HG03460 (cell line): ENCODE measurements around the gene DAAM1.

Source experiments
- ATAC-seq: cut with Tn5 transposase; IDR thresholded peaks from one replicate; pipeline ENCODE4 v1.9.1; 2021; ENCODE audit not compliant: unreplicated experiment

The DAAM1 gene

GRCh38 chr14:59311723-59312122 is 123.3 kb downstream of the DAAM1 start:
- no peak for ATAC-seq

- peak; percentile 68 for ATAC-seq
These were observed 124.7 kb downstream of the DAAM1 start for GRCh38 chr14:59313144-59313651.

GRCh38 chr14:59313658-59314608 is 125.5 kb downstream of the DAAM1 start:
- no peak for ATAC-seq

GRCh38 chr14:59314953-59315599 is 126.6 kb downstream of the DAAM1 start:
- ATAC-seq = no peak

GRCh38 chr14:59316151-59316830 is 127.8 kb downstream of the DAAM1 start:
- no peak for ATAC-seq

GRCh38 chr14:59317346-59317745 is 128.9 kb downstream of the DAAM1 start:
- ATAC-seq = no peak

- ATAC-seq = no peak
These were observed 129.5 kb downstream of the DAAM1 start for GRCh38 chr14:59317798-59318505.

GRCh38 chr14:59318908-59319307 is 130.4 kb downstream of the DAAM1 start:
- ATAC-seq = no peak

GRCh38 chr14:59320361-59320760 is 131.9 kb downstream of the DAAM1 start:
- ATAC-seq = no peak

- ATAC-seq = no peak
These were observed 132.5 kb downstream of the DAAM1 start for GRCh38 chr14:59320763-59321625.

- no peak for ATAC-seq
These were observed 133.1 kb downstream of the DAAM1 start for GRCh38 chr14:59321626-59321949.

- ATAC-seq = no peak
These were observed 137.4 kb downstream of the DAAM1 start for GRCh38 chr14:59325906-59326305.

GRCh38 chr14:59328454-59328853 is 140.0 kb downstream of the DAAM1 start:
- no peak for ATAC-seq

- no peak for ATAC-seq
These were observed 142.0 kb downstream of the DAAM1 start for GRCh38 chr14:59330455-59330854.

- ATAC-seq = no peak
These were observed 142.8 kb downstream of the DAAM1 start for GRCh38 chr14:59331217-59331616.

- ATAC-seq = no peak
These were observed 144.3 kb downstream of the DAAM1 start for GRCh38 chr14:59332727-59333126.

- no peak for ATAC-seq
These were observed 144.8 kb downstream of the DAAM1 start for GRCh38 chr14:59333235-59333634.

GRCh38 chr14:59333668-59334067 is 145.2 kb downstream of the DAAM1 start:
- no peak for ATAC-seq

- ATAC-seq = no peak
These were observed 145.8 kb downstream of the DAAM1 start for GRCh38 chr14:59334253-59334652.

- ATAC-seq = no peak
These were observed 147.6 kb downstream of the DAAM1 start for GRCh38 chr14:59336098-59336497.
